ENCODE data around the gene TAF11L11.
"Not testable (repeated sequence)": the region's sequence is repeated elsewhere in the genome, so short reads cannot be mapped to it uniquely, and the experiment has no call there.

Gene TAF11L11

DNA sequence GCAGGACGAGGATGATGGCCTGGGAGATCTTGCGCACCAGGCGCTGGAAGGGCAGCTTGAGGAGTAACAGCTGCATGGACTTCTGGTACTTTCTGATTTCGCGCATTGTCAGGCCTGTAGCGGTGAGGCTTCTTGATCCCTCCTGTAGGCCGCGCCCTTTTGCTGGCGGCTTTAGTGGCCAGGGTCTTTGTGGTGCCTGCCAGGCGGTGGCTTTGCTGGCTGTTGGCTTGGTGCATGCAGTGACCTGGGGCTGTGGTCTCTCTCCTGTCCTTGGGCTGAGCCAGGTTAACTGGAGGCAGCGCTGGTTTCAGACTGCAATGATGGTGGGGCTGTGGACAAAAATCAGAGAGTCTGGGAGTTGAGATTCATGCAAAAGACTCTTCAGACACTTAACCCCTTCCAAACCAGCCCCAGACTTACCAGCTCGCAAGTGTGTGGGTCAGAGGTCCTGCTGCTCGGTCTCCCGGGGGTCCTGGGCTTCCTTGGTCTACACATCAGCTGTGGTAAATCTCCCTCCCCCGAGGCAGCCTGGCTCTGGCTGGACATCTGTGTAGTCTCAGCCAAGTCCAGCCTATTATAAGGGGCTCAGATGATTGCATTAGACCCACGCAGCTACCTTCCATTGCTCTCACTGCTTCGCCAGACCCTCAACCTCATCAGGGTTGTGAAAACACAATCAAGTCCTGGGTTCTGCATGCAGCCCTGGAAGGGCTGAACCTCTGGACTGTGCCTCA is 11.1 kb downstream of the TAF11L11 start:
- Histone ChIP-seq H3K4me1 (ENCODE audit: low read depth, poor library complexity, severe bottlenecking) (no peaks in the 10 kb centered on the region), H3K4me3 (IDR thresholded peaks at IDR 0.05; ENCODE audit: insufficient read depth, low read depth, low read length) (no peak overlapping the region), H3K27me3 (ENCODE audit: insufficient read depth, low read depth) (no peaks in the 10 kb centered on the region), H4K20me1 (ENCODE audit: insufficient read depth) (no peaks in the 10 kb centered on the region), H3K4me2 (no peak overlapping the region), H3K27ac (no peak overlapping the region), H3K9ac (no peak overlapping the region), H2AFZ (ENCODE audit: low read depth) (no peak overlapping the region), H3K36me3 (ENCODE audit: insufficient read depth) (no peaks in the 10 kb centered on the region), H3K79me2 (ENCODE audit: insufficient read depth, low read depth) (no peaks in the 10 kb centered on the region)
- no peak for TF ChIP-seq CTCF (conservative IDR thresholded peaks at IDR 0.05; ENCODE audit: low read depth, low read length)

GRCh38 chr5:17619354-17619753 is 15.4 kb downstream of the TAF11L11 start:
- Histone ChIP-seq H3K4me2 (no peak overlapping the region), H2AFZ (ENCODE audit: low read depth) (no peak overlapping the region)
- TF ChIP-seq CTCF (conservative IDR thresholded peaks at IDR 0.05; ENCODE audit: low read depth, low read length) = no peak

GRCh38 chr5:17620627-17621026 is 16.6 kb downstream of the TAF11L11 start:
- H3K27ac ChIP-seq = no peak overlapping the region
- H3K79me2 ChIP-seq (ENCODE audit: insufficient read depth, low read depth) = no peaks in the 10 kb centered on the region
- H2AFZ ChIP-seq (ENCODE audit: low read depth) = no peak overlapping the region
- no peaks in the 10 kb centered on the region for H4K20me1 ChIP-seq (ENCODE audit: insufficient read depth)
- H3K9ac ChIP-seq = no peak overlapping the region
- peak; percentile 40; the same call in 1 of the 2 replicates for TF ChIP-seq CTCF (conservative IDR thresholded peaks at IDR 0.05; ENCODE audit: low read depth, low read length)
- no peaks in the 10 kb centered on the region for H3K27me3 ChIP-seq (ENCODE audit: insufficient read depth, low read depth)
- no peaks in the 10 kb centered on the region for H3K36me3 ChIP-seq (ENCODE audit: insufficient read depth)
- H3K4me3 ChIP-seq (IDR thresholded peaks at IDR 0.05; ENCODE audit: insufficient read depth, low read depth, low read length) = no peak overlapping the region
- H3K4me2 ChIP-seq = no peak overlapping the region
- H3K4me1 ChIP-seq (ENCODE audit: low read depth, poor library complexity, severe bottlenecking) = no peaks in the 10 kb centered on the region

More at GRCh38 chr5:17619354-17619753, 15.4 kb downstream of the TAF11L11 start:
- H3K36me3 ChIP-seq (ENCODE audit: insufficient read depth) = no peaks in the 10 kb centered on the region
- H3K79me2 ChIP-seq (ENCODE audit: insufficient read depth, low read depth) = no peaks in the 10 kb centered on the region
- no peaks in the 10 kb centered on the region for H3K27me3 ChIP-seq (ENCODE audit: insufficient read depth, low read depth)
- H4K20me1 ChIP-seq (ENCODE audit: insufficient read depth) = no peaks in the 10 kb centered on the region
- no peak overlapping the region for H3K27ac ChIP-seq
- H3K4me1 ChIP-seq (ENCODE audit: low read depth, poor library complexity, severe bottlenecking) = no peaks in the 10 kb centered on the region
- H3K9ac ChIP-seq = no peak overlapping the region
- no peak overlapping the region for H3K4me3 ChIP-seq (IDR thresholded peaks at IDR 0.05; ENCODE audit: insufficient read depth, low read depth, low read length)

- H3K36me3 ChIP-seq (ENCODE audit: insufficient read depth) = no peaks in the 10 kb centered on the region
- no peaks in the 10 kb centered on the region for H3K27me3 ChIP-seq (ENCODE audit: insufficient read depth, low read depth)
- no peak for TF ChIP-seq CTCF (conservative IDR thresholded peaks at IDR 0.05; ENCODE audit: low read depth, low read length)
- no peak overlapping the region for H3K9ac ChIP-seq
- no peak overlapping the region for H3K4me2 ChIP-seq
- no peaks in the 10 kb centered on the region for H3K4me1 ChIP-seq (ENCODE audit: low read depth, poor library complexity, severe bottlenecking)
- H3K79me2 ChIP-seq (ENCODE audit: insufficient read depth, low read depth) = no peaks in the 10 kb centered on the region
- H3K27ac ChIP-seq = no peak overlapping the region
- H3K4me3 ChIP-seq (IDR thresholded peaks at IDR 0.05; ENCODE audit: insufficient read depth, low read depth, low read length) = no peak overlapping the region
- no peaks in the 10 kb centered on the region for H4K20me1 ChIP-seq (ENCODE audit: insufficient read depth)
- no peak overlapping the region for H2AFZ ChIP-seq (ENCODE audit: low read depth)
These were observed 21.7 kb downstream of the TAF11L11 start for GRCh38 chr5:17625686-17626085.

GRCh38 chr5:17631788-17632187 is 27.8 kb downstream of the TAF11L11 start, which contains the start of gene TAF11L13:
Gene TAF11L13 (plus strand): TSS chr5:17632088.
- H3K9ac ChIP-seq; H3K4me2 ChIP-seq; H3K36me3 ChIP-seq (ENCODE audit: insufficient read depth); H4K20me1 ChIP-seq (ENCODE audit: insufficient read depth); H2AFZ ChIP-seq (ENCODE audit: low read depth); H3K4me3 ChIP-seq (IDR thresholded peaks at IDR 0.05; ENCODE audit: insufficient read depth, low read depth, low read length); H3K4me1 ChIP-seq (ENCODE audit: low read depth, poor library complexity, severe bottlenecking); H3K27me3 ChIP-seq (ENCODE audit: insufficient read depth, low read depth); H3K27ac ChIP-seq; H3K79me2 ChIP-seq (ENCODE audit: insufficient read depth, low read depth): not testable (repeated sequence)

All from KMS-11 (cell line).